ENCODE results near the gene XYLT1.

Gene XYLT1

GRCh38 chr16:17343028-17343427 lies 127.7 kb downstream of the XYLT1 start:
- ChIA-PET CTCF (no interaction called here), POLR2A (no interaction called here)
- Histone ChIP-seq H3K4me1 (ENCODE audit: control insufficient read depth, insufficient read depth, low read length) (no peaks in the 10 kb centered on the region), H3K27ac (ENCODE audit: extremely low read depth, low read depth, low read length) (no peak overlapping the region), H3K36me3 (ENCODE audit: control insufficient read depth in 2 of 2, insufficient read depth in 1 of 2, low read length in 2 of 2) (no peaks in the 10 kb centered on the region), H3K9me3 (ENCODE audit: control insufficient read depth, insufficient read depth, low read depth, low read length) (no peaks in the 10 kb centered on the region), H3K4me3 (ENCODE audit: low read depth, low read length) (no peak overlapping the region)
- TF ChIP-seq ZNF362 (tag by site-specific recombination; IDR thresholded peaks at IDR 0.05) = no peak
- no peak for TF ChIP-seq ZBTB48 (tag by site-specific recombination; IDR thresholded peaks at IDR 0.05)
- no peak for TF ChIP-seq KLF17 (tag by site-specific recombination; IDR thresholded peaks at IDR 0.05)
- no peak for TF ChIP-seq ZNF544 (tag by site-specific recombination; IDR thresholded peaks at IDR 0.05)

- no peaks in the 10 kb centered on the region for H3K9me3 ChIP-seq (ENCODE audit: control insufficient read depth, insufficient read depth, low read depth, low read length)
- ChIA-PET POLR2A (no interaction called here), CTCF (no interaction called here)
- no peak overlapping the region for H3K27ac ChIP-seq (ENCODE audit: extremely low read depth, low read depth, low read length)
- H3K36me3 ChIP-seq (ENCODE audit: control insufficient read depth in 2 of 2, insufficient read depth in 1 of 2, low read length in 2 of 2) = no peaks in the 10 kb centered on the region
- no peak for TF ChIP-seq REPIN1 (tag by site-specific recombination; IDR thresholded peaks at IDR 0.05; ENCODE audit: low read depth)
- TF ChIP-seq ZNF2 (tag by site-specific recombination; IDR thresholded peaks at IDR 0.05) = no peak
- no peak for TF ChIP-seq ZNF768 (tag by site-specific recombination; IDR thresholded peaks at IDR 0.05)
- TF ChIP-seq ZBTB17 (tag by site-specific recombination; IDR thresholded peaks at IDR 0.05) = no peak
- no peak for TF ChIP-seq ZNF114 (tag by site-specific recombination; IDR thresholded peaks at IDR 0.05)
- TF ChIP-seq ZNF677 (tag by site-specific recombination; IDR thresholded peaks at IDR 0.05) = no peak
- TF ChIP-seq ZNF521 (tag by site-specific recombination; IDR thresholded peaks at IDR 0.05) = no peak
- TF ChIP-seq ZNF202 (tag by site-specific recombination; IDR thresholded peaks at IDR 0.05; ENCODE audit: borderline replicate concordance) = no peak
- TF ChIP-seq ZSCAN4 (tag by site-specific recombination; IDR thresholded peaks at IDR 0.05) = no peak
- TF ChIP-seq ZIC2 (tag by site-specific recombination; IDR thresholded peaks at IDR 0.05) = no peak
- no peak for TF ChIP-seq ZFHX2 (tag by site-specific recombination; conservative IDR thresholded peaks at IDR 0.05)
- TF ChIP-seq ZNF629 (tag by site-specific recombination; IDR thresholded peaks at IDR 0.05) = no peak
- no peak for TF ChIP-seq ZNF596 (tag by site-specific recombination; IDR thresholded peaks at IDR 0.05)
- TF ChIP-seq ZNF561 (tag by site-specific recombination; IDR thresholded peaks at IDR 0.05; ENCODE audit: borderline replicate concordance) = no peak
- H3K4me3 ChIP-seq (ENCODE audit: low read depth, low read length) = no peak overlapping the region
- no peaks in the 10 kb centered on the region for H3K4me1 ChIP-seq (ENCODE audit: control insufficient read depth, insufficient read depth, low read length)
These were observed 128.7 kb downstream of the XYLT1 start for GRCh38 chr16:17342031-17342430.

GRCh38 chr16:17340804-17341203 lies 130.0 kb downstream of the XYLT1 start:
- CTCF ChIA-PET = no interaction called here
- Histone ChIP-seq H3K9me3 (ENCODE audit: control insufficient read depth, insufficient read depth, low read depth, low read length) (no peaks in the 10 kb centered on the region), H3K4me1 (ENCODE audit: control insufficient read depth, insufficient read depth, low read length) (no peaks in the 10 kb centered on the region), H3K27ac (ENCODE audit: extremely low read depth, low read depth, low read length) (no peak overlapping the region), H3K4me3 (ENCODE audit: low read depth, low read length) (no peak overlapping the region), H3K36me3 (ENCODE audit: control insufficient read depth in 2 of 2, insufficient read depth in 1 of 2, low read length in 2 of 2) (no peaks in the 10 kb centered on the region)
- POLR2A ChIA-PET = no interaction called here
- no peak for TF ChIP-seq TRIM28 (IDR thresholded peaks at IDR 0.05; ENCODE audit: borderline replicate concordance, low read length)
- TF ChIP-seq ZNF830 (tag by site-specific recombination; IDR thresholded peaks at IDR 0.05; ENCODE audit: low read depth) = no peak
- TF ChIP-seq ZBTB26 (tag by site-specific recombination; optimal IDR thresholded peaks at IDR 0.05) = no peak
- TF ChIP-seq ZBTB10 (tag by site-specific recombination; IDR thresholded peaks at IDR 0.05) = no peak

Data from HEK293 (cell line).